WI38 (cell line): ENCODE measurements around the gene ZNF365.

Experiments
- H3K4me3 ChIP-seq: 2 replicates; pipeline ENCODE4 v1.5.1; 2011; ENCODE audit warnings: low read depth, mild to moderate bottlenecking, control low read depth, low read length
- CTCF ChIP-seq: IDR thresholded peaks from 2 replicates; pipeline ENCODE4 v1.5.1; 2012; ENCODE audit warnings: low read depth, mild to moderate bottlenecking, control low read depth, low read length

The ZNF365 gene

GRCh38 chr10:62373995-62374861, at the start of gene ZNF365:
ZNF365 (plus strand) TSS chr10:62374369; CDS start chr10:62376194, 1,825 bp downstream.
- TF ChIP-seq CTCF = no peak
- peak within 1 kb of the TSS; percentile 63 for H3K4me3 ChIP-seq

- no peak for TF ChIP-seq CTCF
- no peak overlapping the region for H3K4me3 ChIP-seq
Measured at GRCh38 chr10:62326176-62326575, 48.0 kb upstream of the ZNF365 start.

- H3K4me3 ChIP-seq = no peak overlapping the region
- no peak for TF ChIP-seq CTCF
Measured at GRCh38 chr10:62327885-62328284, 46.3 kb upstream of the ZNF365 start.

GRCh38 chr10:62330213-62330612, 44.0 kb upstream of the ZNF365 start:
- TF ChIP-seq CTCF = no peak
- H3K4me3 ChIP-seq = no peak overlapping the region

GRCh38 chr10:62332406-62332805, 41.8 kb upstream of the ZNF365 start:
- no peak for TF ChIP-seq CTCF
- no peak overlapping the region for H3K4me3 ChIP-seq

GRCh38 chr10:62333135-62333889, 40.9 kb upstream of the ZNF365 start:
- TF ChIP-seq CTCF = no peak
- H3K4me3 ChIP-seq = no peak overlapping the region
